ENCODE measurements around the gene CACNA1F. TPM values are rescaled to one million over a fixed set of nuclear protein-coding genes. Genes with fewer than 3 reads are reported as not detected.

The CACNA1F gene
- total RNA-seq, 1 donor: not detected

DNA sequence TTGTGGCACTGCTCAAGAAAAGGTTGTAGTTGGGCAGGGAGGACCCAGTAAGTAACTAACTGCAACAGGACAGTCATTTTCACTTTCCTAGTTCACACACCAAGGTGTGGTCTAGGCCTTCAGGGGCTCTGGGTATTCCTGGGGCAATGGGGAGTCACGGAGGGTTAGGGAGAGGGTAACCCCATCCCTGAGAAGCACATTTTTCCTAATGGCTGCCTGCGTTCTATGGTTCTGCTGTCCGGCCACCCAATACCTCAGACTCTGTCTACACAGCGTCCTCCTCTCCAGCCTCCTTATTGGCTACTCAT is 35.5 kb upstream of the CACNA1F start:
- TF ChIP-seq, protein P1, sequence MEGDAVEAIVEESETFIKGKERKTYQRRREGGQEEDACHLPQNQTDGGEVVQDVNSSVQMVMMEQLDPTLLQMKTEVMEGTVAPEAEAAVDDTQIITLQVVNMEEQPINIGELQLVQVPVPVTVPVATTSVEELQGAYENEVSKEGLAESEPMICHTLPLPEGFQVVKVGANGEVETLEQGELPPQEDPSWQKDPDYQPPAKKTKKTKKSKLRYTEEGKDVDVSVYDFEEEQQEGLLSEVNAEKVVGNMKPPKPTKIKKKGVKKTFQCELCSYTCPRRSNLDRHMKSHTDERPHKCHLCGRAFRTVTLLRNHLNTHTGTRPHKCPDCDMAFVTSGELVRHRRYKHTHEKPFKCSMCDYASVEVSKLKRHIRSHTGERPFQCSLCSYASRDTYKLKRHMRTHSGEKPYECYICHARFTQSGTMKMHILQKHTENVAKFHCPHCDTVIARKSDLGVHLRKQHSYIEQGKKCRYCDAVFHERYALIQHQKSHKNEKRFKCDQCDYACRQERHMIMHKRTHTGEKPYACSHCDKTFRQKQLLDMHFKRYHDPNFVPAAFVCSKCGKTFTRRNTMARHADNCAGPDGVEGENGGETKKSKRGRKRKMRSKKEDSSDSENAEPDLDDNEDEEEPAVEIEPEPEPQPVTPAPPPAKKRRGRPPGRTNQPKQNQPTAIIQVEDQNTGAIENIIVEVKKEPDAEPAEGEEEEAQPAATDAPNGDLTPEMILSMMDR (IDR thresholded peaks at IDR 0.05; ENCODE audit: insufficient read depth, low read depth, low read length): no peak
- H3K4me3 ChIP-seq (ENCODE audit: low read depth, low read length): peak overlapping the region; percentile 60
- DNase-seq (ENCODE audit: low read depth): no peak

DNA sequence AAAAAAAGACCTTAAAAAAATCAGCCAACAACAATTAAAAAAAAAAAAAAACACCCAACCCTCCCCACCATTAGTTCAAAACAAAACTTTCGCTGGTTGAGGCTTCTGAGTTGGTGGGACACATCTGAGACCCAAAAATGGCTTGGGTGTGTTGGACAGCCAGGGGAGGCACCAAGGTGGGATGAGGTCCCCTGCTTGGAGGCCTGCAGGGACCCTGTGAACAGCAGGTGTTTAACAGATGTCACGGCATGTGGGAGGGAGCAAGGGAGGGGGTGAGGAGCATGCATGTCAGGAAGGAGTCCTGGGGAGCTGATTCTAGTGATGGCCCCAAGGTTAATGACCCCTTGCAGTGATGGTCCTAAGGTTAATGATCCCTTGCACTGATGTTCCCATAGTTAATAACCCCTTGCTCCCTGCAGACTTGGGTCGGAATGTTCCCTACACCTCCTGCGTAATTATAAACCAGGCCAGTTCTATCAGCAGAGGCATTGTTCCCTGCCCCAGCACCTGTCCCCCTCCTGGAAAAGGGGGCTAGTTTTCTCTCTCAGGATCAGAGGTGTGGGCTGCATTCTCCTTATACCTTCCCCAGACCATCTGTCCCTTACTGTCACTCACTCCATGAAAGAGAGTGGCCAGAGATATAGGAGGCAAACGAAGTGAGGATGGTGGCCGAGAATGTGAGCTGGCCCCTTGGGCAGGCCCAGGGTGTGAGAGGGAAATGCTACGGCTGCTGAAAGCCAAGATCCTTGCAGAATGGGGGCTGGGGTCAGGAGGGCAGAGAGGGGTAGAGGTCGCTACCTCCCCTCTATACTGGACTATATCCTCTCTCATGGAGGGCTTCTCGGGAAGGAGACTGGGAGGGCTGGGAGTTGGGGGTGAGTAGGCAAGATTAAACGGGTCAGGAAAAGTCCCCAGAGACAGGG is 33.6 kb upstream of the CACNA1F start:
- no peak overlapping the region for H3K4me3 ChIP-seq (ENCODE audit: low read depth, low read length)
- DNase-seq (ENCODE audit: low read depth): no peak
- TF ChIP-seq, protein P1 (IDR thresholded peaks at IDR 0.05; ENCODE audit: insufficient read depth, low read depth, low read length): no peak

DNA sequence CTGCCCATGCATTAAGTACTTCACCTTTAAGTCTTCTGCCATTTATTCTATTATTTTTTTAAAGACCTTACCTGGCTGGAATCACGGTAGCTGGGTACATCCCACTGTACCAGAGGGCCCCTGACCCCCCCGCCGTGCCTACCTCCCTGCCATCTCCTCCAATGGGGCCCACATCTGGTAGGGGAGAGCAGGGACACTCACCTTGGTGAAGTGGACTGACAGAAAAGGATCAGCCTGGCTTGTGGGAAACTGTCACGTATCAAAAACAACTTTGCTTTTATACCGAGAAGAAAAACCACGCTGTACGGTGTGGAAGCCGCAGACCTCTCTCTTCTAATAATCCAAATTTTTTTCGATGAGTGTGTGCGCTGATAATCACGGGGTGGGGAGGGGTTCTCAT is 31.3 kb upstream of the CACNA1F start, which contains the start of gene FOXP3:
Gene FOXP3, minus strand, starts transcription at position 251 of the 400 bp plus-strand sequence. CDS start 6,205 bp downstream, outside the sequence.
- TF ChIP-seq, protein P1 (IDR thresholded peaks at IDR 0.05; ENCODE audit: insufficient read depth, low read depth, low read length): no peak
- H3K4me3 ChIP-seq (ENCODE audit: low read depth, low read length): no peak within 1 kb of the TSS
- no peak for DNase-seq (ENCODE audit: low read depth)

DNA sequence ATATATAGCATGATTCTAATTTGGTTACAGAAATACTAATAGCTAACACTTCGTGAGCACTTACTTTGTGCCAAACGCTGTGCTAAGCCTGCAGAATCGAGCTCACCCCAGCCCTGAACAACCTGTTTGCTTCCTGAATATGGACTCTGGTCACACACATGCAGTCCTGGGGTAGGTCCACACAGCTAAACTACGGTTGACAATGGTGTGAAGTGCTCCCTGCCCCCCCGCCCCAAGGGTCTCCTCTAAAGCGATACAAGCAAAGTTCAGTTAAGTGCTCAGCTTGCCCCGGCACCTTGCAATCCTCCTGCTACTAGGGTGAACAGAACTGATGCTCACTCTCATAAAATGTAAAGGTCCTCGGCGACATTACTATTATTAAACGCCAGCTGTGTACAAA is 30.5 kb upstream of the CACNA1F start:
- TF ChIP-seq, protein P1 (IDR thresholded peaks at IDR 0.05; ENCODE audit: insufficient read depth, low read depth, low read length): no peak
- H3K4me3 ChIP-seq (ENCODE audit: low read depth, low read length): no peak overlapping the region
- DNase-seq (ENCODE audit: low read depth): no peak

GRCh38 chrX:49262603-49263002 is 29.5 kb upstream of the CACNA1F start:
- no peak overlapping the region for H3K4me3 ChIP-seq (ENCODE audit: low read depth, low read length)
- TF ChIP-seq, protein P1 (IDR thresholded peaks at IDR 0.05; ENCODE audit: insufficient read depth, low read depth, low read length): no peak
- no peak for DNase-seq (ENCODE audit: low read depth)

DNA sequence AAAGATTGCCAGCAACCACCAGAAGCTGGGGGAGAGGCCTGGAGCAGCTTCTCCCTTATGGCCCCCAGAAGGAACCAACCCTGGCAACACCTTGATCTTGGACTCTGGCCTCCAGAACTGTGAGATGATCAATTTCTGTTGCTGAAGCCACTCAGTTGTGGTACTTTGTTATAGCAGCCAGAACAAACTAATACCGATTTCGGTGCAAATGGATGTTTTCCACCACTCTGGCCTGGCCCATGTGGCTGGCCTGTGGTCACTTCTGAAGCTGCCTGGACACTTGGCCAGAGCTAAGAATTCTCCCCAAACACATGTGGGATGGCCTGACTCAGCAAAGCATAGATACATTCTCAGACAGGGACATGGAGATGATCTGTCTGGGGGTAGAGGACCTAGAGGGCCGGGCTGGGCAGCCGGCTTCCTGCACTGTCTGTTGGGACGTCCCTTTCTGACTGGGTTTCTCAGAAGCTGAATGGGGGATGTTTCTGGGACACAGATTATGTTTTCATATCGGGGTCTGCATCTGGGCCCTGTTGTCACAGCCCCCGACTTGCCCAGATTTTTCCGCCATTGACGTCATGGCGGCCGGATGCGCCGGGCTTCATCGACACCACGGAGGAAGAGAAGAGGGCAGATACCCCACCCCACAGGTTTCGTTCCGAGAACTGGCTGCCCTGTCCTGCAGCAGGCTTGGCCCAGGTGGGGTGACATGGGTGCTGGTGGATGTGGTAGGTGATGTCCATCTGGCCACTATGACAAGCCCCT is 27.3 kb upstream of the CACNA1F start:
- TF ChIP-seq, protein P1 (IDR thresholded peaks at IDR 0.05; ENCODE audit: insufficient read depth, low read depth, low read length): no peak
- no peak overlapping the region for H3K4me3 ChIP-seq (ENCODE audit: low read depth, low read length)
- DNase-seq (ENCODE audit: low read depth): no peak

Measured in fibroblast of villous mesenchyme (primary cell).